Measurements from ENCODE around the gene KRT32.

KRT32 gene

DNA sequence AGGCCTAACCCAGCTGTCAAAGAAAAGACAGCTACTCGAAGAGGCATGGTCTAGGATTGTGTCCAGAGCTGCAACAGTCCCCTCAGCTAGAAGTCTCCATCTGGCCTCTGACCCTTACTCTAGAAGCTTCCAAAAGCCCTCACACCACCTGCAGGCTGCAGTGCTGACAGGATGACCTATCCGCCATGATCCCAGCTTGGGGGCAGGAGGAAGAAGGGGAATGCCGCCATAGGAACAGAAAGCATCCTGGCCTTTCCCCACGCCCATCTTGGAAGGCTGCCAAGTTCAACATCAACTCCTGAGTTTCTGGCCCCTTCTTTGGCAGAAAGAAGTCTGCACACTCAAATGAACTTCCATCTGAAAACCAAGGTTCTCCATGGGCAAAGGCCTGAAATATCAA lies 25.6 kb upstream of the KRT32 start:
- DNase-seq (ENCODE audit: low read depth in 3 of 3): no peak

DNA sequence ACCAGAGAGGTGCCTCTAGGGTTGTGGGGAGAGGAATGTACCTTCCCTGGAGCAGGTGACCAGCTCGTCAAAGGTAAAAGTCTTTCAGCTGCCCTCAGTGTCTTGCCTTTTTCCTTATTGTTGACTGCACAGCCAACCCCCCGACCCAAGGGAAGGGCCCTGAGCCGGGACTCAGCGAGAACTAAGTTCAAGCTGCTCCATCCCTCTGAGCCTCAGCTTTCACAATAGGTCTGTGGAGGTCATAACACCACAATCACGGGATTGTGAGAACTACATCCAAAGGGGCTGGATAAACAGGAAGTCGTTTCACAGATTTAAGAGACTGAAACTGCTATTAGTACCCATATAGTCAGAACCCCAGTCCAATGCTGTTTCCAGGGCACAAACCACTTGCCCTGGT lies 25.2 kb upstream of the KRT32 start:
- no peak for DNase-seq (ENCODE audit: low read depth in 3 of 3)

DNA sequence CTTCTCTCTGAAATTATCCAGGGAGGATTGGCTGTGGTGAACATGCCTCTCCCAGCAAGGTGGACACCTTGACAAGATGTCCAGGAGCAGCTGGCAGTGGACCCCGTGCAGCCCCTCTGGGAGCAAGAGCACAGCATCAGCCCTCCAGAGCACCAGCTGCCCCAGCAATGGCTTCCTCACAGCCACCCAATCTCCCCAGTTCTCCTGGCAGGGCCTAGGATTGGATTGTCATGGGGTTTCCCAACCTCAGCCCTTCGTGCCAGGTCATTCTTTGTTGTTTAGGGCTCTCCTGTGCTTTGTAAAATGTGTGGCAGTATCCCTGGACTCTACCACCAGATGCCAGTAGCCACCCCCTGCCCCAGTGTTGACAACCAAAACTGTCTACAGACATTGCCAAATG lies 24.3 kb upstream of the KRT32 start:
- no peak for DNase-seq (ENCODE audit: low read depth in 3 of 3)

DNA sequence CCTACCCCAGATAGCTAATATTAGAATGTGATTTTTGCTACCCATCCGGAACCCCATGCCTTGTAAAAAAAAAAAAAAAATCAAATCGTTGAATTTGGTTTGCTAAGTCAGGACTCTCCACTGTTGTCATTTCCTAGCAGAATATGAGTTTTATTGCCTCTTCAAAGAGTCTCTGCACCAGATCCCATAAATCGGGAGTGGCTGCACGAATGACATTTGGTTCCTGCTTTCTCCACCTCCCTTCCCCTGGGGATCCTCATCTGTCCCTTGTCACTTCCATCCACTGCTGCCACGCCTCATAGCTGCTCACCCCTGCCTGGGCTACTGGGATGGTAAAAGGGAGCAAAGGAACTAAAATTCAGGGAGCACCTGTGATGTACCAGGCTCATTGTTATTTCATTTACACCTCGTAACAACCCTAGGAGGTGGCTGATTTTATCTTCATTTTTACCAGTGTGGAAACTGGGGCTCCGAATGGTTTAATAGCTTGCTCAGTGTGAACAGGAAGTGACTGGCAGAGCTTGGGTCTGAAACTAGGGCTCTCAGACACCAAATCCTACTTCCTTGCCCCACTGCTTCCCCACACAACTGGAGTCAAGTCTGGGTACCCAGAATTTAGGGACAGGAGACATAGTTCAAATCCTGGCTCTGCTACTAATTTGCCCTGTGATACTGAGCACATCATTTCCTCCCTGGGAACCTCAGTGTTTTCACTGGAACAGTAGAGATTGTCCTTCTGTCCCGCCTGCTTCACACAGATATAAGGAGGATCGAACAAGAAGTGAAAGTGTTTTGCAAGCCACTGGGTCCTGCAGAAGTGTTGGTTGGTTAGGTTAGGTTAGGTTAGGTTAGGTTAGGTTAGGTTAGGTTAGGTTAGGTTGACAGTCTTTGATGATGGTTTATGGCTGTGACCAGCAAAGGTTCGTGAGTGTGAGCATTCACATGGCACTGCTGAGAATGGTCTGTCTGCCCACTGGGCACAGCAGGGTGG lies 23.1 kb upstream of the KRT32 start:
- DNase-seq (ENCODE audit: low read depth in 3 of 3): no peak

DNA sequence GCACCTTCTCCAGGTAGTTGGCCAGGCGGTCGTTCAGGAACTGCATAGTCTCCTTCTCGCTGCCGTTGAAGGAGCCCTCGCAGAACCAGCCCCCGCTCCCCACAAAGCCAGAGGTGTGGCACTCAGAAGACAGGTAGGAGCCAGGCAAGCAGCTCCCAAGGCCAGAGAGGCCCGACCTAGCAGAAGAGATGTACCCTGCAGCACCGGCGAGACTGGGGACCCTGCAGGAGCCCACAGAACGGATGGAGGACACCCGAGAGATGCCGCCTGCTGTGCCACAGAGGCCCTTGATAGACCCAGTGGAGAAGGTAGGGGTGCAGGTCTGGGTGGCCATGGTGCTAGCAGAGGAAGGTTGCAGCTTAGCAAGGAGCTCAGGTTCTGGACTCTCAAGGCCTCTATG lies 22.3 kb upstream of the KRT32 start, which contains the start of gene KRT36:
Gene KRT36 (minus strand): TSS at position 380 of the 400 bp plus-strand sequence. CDS start 46 bp downstream, at position 334.
- DNase-seq (ENCODE audit: low read depth in 3 of 3): no peak

DNA sequence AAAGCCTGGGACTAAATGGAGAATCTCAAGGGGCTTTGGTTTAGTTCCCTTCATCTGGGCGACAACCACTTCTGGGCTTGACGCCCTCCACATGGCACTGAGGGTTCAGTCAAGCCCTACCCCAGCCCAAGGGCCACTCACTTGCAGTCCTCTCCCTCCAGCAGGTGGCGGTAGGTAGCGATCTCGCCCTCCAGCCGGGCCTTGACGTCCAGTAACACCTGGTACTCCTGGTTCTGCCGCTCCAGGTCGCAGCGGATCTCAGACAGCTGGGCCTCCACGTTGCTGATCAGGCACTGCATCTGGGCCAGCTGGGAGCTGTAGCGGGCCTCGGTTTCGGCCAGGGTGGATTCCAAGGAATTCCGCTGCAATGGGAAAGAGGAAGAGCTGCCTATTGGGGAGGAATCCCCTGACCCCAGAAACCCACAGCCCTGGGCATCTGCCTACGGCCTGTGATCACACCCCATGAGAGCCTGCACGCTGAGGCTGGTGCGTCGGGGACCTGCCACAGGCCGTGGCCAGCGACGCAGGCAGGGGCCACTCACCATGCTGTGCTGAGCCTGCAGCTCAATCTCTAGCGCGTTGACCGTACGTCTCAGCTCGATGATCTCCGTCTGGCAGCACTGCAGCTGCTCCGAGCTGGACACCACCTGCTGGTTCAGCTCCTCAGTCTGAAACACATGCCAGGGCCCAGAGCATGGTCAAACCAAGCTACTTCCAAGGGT lies 19.8 kb upstream of the KRT32 start:
- peak in 1 of 3 experiments; percentile 50 for DNase-seq (ENCODE audit: low read depth in 3 of 3)

DNA sequence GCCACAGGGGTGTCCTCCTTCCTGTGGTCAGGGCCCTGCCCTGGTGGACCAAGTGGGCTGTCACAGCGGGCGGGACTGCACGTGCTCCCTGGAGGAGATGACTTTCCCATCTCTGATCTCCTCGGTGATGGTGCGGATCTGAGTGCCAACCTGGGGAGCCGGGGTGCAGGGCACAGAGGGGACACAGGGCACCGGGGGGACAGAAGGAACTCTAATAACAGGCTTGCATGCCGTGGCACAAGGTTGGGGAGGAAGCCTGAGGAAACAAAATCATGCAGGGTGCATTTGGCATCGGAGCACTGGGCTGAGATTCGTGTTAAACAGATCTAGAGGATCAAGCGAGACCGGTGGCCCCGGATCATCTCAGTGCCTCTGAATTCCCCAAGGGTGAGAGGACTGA lies 19.1 kb upstream of the KRT32 start:
- no peak for DNase-seq (ENCODE audit: low read depth in 3 of 3)

DNA sequence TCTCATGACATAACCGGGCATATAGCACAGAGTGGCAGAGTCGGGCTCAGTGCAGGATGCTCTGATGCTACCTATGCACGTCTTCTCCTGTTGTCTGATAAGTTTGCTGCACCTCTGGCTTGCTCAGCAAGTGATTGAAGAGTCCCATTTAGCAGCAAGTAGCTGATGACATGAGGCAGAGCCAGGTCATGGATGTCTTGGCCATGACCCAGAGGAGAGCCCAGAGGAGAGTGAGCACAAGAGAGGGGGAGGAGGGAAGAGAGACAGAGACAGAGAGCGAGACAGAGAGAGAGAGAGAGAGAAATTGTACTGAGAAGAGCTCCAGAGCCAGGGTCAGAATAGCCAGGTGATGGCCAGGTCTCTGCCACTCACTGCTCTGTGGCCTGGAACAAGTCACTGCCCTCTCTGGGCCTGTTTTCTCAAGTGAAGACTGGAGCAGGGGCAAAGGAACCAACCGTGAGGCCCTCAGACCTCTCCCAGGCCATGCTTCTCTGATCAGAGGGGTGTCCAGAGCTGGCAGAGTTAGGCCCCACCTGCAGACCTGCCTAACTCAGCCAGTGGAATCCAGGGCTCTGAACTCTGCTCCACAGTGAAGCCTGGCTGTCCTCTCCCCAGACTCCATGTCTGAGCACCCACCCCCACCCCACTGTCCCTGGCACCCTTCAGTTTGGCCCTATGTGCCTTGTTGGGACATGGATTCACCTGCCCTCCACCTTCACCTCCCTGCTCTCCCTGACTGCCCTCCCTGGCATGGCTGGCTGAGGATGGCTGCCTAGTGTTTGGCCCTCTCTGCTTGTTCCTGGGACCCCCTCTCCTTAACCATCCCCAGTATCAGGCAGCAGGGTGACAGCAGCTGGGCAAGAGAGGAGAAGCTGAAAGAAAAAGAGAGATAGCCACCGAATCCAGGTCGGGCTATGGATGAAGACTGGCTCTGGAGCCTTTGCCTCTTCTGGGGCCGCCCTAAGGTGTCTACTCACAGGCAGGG lies 18.0 kb upstream of the KRT32 start:
- no peak for DNase-seq (ENCODE audit: low read depth in 3 of 3)

DNA sequence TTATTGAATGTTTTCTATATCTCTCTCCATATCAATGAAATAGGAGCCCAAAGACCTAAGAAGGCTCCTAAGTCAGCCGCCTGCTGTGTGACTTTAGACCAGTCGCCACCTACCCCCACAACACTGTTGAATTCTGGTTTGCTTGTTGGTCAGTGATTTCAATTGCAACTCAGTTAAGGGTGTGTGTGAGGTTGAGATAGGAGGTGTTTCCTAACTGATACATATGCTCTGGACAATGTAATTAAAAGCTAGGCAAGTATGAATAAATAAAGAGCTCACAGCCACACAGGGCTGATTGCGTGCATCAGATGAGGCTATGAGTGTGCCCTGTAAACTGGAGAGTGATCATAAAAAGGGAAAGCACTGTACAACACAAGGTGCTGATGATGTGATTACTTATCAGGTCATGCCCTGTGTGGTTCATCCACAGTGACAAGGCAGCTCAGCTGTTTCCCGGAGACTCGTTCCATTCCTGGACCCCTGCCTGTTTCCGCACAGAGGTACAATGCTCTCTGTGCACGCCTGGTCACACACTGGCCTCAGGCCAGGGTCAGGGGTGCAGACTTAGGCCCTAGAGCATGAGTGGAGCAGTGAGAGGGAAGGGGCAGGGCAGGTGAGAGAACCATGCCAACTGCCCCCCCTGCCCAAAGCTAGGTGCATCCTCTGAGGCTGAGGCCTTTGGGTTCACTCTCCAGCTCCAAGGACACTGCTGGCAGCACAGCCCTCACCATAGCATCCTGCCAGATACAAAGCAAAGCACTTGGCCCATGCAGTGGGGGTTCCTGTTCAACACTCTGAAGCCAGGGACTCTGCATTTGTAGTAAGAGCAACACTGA lies 17.0 kb upstream of the KRT32 start:
- DNase-seq (ENCODE audit: low read depth in 3 of 3): no peak

DNA sequence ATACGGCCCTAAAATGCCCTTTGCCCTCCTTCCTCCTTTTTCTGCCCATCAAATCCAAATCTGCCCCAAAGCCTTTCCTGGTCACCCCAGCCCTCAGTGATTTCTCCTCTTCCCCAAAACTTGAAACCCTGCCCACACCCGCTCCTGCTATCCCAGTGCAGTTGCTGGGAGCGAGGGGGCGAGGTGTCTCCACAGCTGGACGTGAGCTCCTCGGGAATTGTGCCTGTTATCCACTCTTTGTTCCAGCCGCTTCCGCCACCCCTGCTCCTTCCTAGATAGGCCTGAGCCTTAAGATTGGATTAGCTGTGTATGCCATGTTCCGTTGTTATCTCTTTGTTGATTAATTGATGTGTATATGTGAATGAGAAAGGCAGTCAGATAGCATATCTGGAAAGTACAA lies 16.3 kb upstream of the KRT32 start:
- DNase-seq (ENCODE audit: low read depth in 3 of 3): no peak

DNA sequence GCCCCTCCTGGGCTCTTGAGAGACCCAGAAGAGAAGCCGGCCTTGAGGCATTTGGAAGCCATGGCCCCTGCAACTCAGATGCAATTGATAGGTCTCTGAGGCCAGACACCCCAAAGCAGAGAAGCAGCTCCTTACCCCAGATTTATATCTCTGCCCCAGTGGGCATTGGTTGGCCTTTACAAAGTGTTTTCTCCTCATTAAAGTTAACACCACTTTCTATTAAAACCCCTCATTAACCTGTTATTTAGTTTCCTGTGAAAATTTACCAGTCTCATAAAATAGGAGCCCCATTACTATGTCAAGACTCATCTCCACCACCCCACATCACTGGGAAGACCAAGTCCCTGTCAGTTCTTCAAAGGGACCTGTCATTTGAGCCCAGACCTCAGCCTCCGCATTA lies 13.8 kb upstream of the KRT32 start, which contains the start of gene KRT35:
Gene KRT35 (minus strand): TSS at position 116 of the 400 bp plus-strand sequence. CDS start 54 bp downstream, at position 62.
- no peak for DNase-seq (ENCODE audit: low read depth in 3 of 3)

DNA sequence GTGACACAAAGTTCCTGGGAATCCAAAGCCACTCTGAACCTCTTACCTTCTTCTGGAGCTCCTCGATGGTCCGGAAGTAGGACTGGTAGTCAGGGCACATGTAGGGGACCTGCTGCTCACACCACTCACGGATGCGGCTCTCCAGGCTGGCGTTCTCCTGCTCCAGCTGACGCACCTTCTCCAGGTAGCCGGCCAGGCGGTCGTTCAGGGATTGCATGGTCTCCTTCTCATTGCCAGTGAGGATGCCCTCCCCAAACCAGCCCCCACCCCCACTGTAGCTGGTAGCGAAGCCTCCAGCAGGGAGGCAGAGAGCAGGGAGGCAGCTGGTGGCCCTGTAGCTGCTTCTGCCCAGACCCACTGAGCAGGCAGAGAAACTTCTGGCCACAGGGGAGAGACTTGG lies 13.4 kb upstream of the KRT32 start:
- DNase-seq (ENCODE audit: low read depth in 3 of 3): no peak

DNA sequence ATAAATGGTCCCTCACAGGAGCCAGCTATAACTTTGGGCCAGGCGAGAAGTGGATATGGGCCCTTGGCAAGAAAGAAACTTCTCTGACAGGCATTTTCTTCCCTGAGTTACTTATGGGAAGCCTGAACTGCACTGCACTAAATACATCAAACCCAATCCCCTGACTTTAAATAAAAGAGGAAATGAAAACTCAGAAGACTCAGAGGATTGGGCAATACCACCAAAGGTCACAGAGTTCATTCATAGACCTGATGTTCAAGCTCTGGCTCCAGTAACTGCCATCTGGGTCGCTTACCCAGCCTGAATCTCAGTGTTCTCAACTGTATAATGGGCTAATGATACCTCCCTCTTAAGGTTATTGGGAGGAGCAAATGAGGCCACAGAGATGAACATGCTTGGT lies 12.9 kb upstream of the KRT32 start:
- DNase-seq (ENCODE audit: low read depth in 3 of 3): no peak

DNA sequence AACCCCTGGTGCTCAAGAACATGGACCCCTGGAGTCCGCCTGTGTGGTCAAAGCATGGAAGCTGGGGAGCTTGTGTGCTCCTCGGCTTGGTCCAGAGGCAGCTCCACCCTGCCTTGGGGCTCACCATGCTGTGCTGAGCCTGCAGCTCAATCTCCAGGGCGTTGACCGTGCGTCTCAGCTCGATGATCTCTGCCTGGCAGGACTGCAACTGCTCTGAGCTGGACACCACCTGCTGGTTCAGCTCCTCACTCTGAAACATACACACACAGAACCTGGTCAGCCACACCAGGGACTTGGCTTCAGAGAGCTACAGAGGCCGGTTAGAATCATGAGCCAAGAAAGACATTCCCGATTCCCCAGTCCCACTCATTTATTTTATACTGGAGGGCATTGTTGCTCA lies 11.1 kb upstream of the KRT32 start:
- DNase-seq (ENCODE audit: low read depth in 3 of 3): no peak

DNA sequence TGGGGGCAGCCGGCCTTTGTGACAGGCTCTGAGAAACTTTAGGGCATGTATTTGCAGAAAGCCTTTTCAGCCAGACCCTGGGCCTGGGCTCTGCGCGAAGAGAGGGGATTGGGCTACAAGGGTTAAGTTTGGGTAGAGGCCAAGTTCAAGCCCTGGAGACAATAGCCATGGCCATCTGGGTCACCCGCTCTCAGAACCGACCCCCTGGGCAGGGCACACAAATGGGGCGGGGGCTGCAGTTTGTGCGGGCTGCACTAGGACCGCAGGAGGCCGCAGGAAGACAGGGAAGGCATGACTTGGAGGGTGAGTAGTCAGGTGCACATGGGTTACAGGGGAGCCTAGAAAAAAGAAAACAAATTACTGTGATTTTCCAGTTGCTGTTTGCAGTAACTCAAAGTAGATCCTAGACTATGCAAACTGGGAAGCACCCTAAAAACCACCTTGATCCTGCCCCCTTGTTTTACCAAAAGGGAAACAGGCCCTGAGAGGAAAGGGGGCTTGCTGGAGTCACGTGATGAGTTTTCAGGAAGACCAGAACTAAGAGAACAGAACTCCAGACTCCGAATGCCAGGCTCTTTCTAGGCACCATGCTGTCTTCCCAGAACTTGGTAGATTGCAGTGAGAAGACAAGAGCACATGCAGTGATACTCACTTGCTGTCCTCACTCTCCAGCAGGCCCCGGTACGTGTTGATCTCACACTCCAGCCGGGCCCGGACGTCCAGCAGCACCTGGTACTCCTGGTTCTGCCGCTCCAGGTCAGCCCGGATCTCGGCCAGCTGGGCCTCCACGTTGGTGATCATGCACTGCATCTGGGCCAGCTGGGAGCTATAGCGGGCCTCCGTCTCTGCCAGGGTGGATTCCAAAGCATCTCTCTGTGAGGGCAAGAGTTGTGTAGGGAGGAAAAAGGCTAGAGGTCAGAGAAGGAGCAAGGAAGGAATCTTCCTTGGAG lies 10.0 kb upstream of the KRT32 start:
- no peak for DNase-seq (ENCODE audit: low read depth in 3 of 3)

DNA sequence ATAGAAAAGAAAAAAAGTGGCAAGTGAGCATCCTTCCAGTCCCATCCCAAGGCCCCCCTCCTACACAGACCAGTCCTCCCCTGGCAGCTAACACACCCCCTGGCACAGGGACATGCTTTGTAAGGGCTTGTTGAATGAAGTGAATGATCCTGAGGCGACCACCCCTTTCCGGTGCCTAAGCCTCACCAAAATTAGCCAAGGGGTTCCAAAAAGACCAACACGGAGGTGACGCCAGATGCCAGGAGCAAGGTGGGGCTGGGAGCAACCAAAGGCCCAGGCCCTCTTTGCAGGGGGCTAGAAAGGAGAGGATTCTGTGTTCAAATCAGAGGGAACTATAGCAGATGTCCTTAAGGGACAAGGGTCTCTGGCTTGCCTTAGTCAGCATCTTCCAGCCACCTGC lies 8.2 kb upstream of the KRT32 start:
- no peak for DNase-seq (ENCODE audit: low read depth in 3 of 3)

DNA sequence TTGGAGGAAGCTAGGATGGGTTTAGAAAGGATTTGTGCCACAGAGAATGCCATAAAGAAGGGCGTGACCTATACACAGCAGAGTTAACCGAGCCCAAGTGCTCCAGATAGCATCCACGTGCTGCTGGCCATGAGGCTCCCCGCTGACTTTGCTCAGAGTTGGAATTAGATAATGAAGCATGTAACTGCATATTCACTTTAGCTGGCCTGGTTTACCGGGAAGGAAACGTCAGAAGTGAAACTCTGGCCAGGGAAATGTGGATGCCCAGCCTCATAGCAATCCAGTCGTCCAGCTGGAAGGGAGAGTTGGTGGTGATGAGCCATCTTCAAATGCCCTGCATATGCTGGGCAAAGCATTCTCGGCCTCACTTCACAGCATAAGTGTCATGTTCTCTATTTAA lies 7.7 kb upstream of the KRT32 start:
- DNase-seq (ENCODE audit: low read depth in 3 of 3): no peak

DNA sequence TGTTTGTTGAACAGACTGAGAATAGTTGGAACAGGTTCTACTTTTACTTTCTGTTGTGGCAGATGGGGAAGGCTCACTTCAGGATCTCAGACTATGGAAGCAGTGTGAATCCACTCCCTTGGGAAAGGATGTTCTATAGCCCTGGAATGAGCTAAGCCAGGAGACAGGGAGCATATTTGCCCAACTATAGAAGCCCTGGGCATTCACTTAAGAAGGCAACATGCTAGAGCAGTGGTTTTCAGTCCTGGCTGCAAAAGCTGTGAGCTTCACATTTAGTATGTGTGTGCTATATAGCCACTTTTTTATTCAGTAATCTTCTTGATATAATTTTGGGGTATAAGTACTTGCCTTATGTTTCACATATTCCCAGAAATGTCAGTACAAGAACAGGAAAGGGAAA lies 1.2 kb upstream of the KRT32 start:
- DNase-seq (ENCODE audit: low read depth in 3 of 3): no peak

DNA sequence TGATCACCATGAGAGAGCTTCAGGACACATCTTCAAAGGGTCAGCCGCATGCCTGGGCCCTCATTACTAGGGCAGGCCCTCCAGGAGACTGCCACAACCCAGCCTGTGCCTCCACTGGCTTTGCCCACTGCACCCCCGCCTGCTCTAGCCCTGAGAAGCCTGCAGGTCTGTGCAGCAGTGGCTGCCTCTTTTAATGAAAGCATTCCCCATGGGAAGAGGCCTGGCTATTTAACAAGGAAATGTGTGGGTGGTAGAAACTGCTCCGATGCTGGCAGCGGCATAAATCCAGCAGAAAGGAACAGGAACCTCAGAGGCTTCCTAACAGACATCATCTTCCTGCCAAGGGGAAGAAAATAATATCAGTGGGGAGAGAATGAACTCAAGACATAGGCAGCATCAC lies 375 bp upstream of the KRT32 start:
- DNase-seq (ENCODE audit: low read depth in 3 of 3): no peak

DNA sequence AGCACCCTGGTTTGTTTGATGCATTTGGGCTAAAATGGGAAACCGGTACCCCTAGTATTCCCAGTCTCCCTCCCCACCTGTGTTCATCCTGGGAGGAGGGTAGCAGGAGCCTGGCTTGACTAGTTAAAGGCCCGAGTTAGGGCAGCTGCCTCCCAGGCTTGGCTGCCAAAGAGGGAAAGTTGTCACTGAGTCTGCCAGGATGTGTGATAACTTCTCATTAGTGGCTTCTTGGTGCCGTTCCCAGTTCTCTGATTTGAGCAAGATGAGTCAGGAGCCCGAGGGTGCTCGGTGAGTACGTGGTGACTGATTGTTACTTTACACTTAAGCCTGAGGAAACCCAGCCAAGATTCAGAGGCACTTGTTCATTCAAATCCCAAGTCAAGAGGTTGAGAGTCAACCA lies 2.5 kb downstream of the KRT32 start:
- no peak for DNase-seq (ENCODE audit: low read depth in 3 of 3)
